LoVo (cell line): Measurements from ENCODE around the gene BRD7.

Experiments
- DNase-seq: peaks from one replicate; pipeline ENCODE4 v3.0.0-alpha.2; 2016; ENCODE audit warnings: low spot score

The BRD7 gene

DNA sequence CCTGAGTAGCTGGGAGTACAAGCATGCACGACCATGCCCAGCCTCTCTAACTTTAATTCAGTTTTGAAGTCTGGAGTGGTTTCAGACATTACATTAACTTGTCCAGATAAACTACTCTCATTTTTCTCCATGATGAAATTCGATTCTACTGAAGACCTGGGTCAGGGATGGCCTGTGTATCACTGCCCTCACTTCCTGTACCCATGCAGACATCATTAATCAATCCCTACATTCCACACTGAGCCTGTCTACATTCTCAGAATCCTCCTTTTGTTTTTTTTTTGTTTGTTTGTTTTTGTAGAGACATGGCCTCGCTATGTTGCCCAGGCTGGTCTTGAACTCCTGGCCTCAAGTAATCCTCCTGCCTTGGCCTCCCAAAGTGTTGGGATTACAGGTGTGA is 79.9 kb downstream of the BRD7 start:
- DNase-seq, result no peak

DNA sequence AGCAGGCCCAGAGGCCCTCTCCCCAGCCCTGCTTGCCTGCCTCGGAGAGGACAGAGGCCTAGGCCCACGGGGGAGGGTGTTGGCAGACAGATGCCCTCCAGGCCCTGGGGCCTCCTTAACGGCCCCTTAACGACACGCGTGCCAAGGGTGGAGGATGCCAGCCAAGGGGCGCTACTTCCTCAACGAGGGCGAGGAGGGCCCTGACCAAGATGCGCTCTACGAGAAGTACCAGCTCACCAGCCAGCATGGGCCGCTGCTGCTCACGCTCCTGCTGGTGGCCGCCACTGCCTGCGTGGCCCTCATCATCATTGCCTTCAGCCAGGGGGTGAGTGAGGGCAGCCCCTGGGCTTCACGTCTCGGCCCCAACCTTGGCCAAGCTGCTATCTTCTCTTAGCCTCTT is 80.8 kb downstream of the BRD7 start:
- no peak for DNase-seq

GRCh38 chr16:50286681-50287080 is 82.1 kb downstream of the BRD7 start:
- no peak for DNase-seq

DNA sequence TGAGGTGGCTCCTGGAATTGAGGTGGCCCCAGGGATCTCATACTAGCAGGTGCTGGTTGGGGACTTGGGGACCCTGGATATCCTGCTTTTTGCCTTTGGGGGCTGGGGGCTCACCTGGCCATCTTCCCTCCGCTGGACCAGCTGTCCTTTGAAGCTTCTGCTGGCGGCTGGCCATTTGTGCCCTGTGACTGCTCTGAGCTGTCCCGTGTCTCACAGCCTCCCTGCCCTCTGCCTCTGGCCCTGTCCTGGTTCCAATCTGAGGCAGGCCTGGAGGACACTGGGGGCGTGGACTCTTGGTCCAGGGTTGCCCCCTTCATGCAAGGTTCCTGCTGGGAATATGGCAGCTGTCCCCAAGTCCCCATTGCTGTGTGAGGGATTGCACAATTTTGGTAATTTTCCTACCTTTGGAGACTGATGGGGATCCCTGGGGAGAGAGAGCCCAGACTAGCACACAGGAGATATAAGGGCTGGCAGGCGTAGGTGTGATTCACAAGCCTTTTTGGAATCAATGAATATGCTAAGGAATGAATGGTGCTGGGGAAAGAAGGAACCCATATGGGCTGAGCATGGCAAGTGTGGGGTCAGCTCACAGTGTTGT is 83.3 kb downstream of the BRD7 start:
- no peak for DNase-seq

GRCh38 chr16:50284131-50284911 is 84.5 kb downstream of the BRD7 start:
- DNase-seq, result no peak

GRCh38 chr16:50282955-50283631 is 85.7 kb downstream of the BRD7 start:
- DNase-seq, result no peak

- DNase-seq, result no peak
Observed at GRCh38 chr16:50282010-50282538, 86.7 kb downstream of the BRD7 start.

DNA sequence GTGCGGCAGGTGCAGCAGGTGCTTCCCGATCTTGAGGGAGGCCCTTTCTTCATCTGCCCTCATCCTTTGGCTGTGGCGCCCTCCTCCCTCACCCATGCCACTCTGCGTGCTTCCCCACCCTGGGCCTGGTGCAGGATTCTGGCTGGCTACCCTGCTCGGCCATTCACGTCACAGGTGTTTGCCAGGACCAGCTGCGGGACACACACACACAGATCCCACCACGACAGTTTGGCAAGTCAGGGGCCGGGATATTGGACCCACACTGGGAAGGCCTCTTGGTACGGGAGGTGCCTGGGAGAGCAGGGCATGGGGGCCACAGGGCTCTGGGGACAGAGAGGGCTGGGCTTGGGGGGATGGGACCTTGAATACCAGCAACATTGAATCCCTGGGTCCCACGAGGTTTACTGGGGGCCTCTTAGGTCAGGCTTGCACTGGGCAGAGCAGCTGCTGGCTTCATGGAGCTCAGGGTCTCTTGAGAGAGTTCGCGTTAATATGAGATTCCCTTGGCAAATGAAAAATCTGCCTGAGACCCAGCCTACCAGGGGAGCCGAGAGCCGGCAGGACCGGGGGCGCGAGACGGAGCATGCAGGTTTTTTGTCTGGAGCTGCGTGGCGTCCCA is 87.3 kb downstream of the BRD7 start:
- DNase-seq, result no peak

GRCh38 chr16:50280932-50281331 is 87.9 kb downstream of the BRD7 start:
- no peak for DNase-seq

- no peak for DNase-seq
Observed at GRCh38 chr16:50279504-50279865, 89.3 kb downstream of the BRD7 start.

- no peak for DNase-seq
Observed at GRCh38 chr16:50278251-50278650, 90.5 kb downstream of the BRD7 start.

- DNase-seq, result no peak
Observed at GRCh38 chr16:50276801-50277555, 91.8 kb downstream of the BRD7 start.

DNA sequence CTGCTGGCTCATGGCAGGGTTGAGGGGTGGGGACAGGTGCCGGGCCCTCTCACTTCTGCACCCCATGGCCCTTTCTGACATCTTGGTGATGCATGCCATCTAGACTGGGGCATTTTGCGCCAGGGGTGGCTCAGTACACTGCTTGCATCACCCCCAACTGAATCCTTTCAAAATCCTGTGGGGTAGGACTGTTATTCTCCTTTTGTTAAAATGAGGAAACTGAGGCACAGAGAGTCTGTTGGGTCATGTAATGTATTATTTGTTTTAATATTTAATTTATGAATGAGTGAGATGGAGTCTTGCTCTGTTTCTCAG is 92.5 kb downstream of the BRD7 start:
- DNase-seq, result no peak

DNA sequence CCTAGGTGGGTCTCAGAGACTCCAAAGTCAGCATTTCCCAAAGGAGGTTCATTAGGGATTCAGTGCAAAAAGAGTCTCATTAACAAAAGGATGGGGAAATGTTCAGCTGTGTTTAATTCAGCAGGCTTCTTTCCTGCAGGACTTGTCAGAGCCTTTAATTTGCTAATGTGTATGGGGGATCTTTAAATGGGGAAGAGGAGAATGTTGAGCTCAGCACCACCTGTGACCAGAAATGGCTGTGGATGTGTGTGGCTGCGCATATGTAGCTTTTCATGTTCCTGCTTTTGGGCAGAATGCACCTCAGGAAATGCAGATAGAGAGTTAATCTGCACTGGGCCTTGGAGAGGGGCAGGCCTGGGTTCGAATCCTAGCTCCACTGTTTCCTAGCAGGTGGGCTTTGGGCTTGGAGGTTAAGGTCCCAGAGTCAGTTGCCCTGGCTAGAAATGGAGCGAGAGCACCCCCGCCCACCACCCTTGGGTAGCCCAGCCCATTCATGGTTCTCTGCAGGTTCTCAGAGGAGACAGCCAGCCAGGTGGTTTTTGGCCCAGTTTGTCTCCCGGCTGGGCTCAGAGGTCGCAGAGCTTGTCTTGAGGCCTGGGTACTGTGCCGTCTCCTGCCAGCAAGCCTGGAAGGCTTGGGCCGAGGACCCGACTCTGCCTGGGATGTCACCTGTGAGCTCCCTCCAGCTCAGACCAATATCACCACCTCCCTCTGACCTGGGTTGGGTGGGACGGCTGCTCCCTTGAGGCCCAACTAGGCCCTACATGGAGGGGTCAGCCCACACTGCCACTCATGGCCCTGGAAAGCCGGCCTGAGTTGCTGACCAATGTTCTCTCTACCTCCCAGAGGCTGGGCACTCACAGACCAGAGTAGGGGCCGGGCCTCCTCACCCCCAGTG is 93.1 kb downstream of the BRD7 start:
- DNase-seq, result no peak

DNA sequence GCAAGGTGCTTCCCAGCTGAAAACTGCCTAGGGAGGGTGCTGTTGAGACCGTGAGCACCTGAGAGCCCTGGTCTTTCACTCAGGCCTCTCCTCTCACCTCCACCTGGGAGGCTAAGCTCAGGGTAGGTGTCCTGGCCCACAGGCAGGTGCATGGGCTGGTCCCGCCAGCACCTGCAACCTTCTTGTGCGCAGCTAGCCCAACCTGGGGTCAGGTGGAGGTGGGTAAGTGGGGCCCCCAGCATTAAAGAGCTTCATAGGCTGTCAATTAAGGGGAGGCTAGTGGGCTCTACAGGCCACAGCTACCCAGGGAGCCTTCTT is 93.7 kb downstream of the BRD7 start:
- no peak for DNase-seq

- DNase-seq, result no peak
Observed at GRCh38 chr16:50274326-50275097, 94.3 kb downstream of the BRD7 start.

DNA sequence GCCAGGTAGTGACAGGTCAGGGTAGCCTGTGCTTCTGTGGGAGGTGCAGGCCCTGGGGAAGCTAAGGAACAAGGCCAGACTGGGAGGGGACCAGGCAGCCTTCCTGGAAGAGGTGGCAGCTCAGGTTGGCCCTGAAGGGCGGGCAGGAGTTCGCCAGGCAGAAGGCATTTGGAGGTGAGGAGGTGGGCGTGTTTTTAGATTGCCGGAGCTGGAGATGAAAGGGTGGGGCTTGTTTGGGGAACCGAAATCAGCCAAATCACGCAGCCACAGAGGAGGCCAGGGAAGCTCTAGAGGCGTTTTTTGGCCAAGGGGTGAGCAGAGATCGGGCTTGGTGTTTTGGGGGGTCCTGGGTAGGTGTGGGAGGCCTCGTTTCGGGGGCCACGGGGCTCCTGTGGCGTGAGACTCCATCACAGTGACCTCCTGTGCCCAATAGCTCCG is 94.9 kb downstream of the BRD7 start:
- no peak for DNase-seq

GRCh38 chr16:50273382-50273690 is 95.5 kb downstream of the BRD7 start:
- DNase-seq, result no peak

DNA sequence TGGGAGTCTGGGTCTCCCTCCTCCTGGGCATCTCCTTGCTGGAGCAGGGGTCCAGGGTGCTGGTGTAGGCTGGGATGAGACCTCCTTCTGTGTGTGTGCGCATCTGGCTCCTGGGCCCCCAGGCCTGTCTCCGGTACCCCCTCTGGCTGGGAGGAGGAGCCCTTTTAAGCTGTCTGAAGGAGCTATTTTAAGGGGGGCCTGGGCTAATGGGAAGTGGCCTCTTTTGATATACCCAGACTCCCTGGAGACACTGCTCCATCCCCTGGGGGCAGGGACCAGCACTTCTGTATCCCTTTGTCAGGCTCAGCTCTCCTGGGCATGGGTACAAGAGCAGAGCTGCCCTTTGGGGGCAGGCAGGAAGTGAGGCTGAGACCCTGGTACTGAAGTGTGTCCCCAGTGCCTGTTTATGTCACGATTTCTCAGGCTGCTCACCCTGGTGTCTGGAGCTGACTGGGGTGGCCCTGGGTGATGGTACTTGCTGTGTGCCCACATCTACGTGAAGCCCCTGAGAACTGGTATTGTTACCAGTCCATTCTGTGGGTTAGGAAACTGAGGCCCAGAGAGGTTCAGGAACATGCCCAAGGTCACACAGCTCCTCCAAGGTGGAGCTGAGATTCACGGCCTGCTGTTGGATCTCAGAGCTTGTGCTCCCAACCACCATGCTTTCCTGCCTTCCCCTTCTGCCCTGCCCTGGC is 96.0 kb downstream of the BRD7 start:
- no peak for DNase-seq

- DNase-seq, result no peak
Observed at GRCh38 chr16:50272111-50272571, 96.6 kb downstream of the BRD7 start.
